Stimulated activated CD4-positive, alpha-beta T cell treated with anti-CD3 and anti-CD28 coated beads, Interleukin-4, amount 100 ng/mL, for 24 hours (primary cell): ENCODE measurements around the gene METTL8.
A peak's percentile ranks its signal among the peaks of the same experiment; 100 is the strongest.
"Not testable (repeated sequence)": the region's sequence is repeated elsewhere in the genome, so short reads cannot be mapped to it uniquely, and the experiment has no call there.

Experiments
- DNase-seq: peaks from one replicate; pipeline ENCODE4 v3.0.0-alpha.2; 2020

Gene METTL8

DNA sequence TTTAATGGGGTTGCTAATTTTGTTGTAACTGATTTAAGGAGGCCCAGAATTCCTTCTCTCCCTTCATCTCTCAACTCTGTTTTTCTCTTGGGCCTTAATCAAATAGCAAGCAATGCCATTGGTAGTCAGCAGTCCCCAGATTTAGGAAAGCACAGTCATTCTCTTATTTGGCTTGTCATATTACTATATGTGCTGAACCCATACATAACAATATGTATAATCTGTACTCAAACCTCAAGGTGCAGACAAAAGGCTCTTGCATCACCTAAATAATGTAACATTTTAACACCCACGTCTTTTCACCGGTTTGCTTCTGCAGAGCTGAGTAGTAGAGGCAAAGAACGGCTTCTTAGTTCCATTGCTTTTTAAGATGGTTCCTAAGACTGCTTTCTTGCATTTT, 33.4 kb downstream of the METTL8 start:
- no peak for DNase-seq

GRCh38 chr2:171399292-171399691, 34.5 kb downstream of the METTL8 start:
- no peak for DNase-seq

GRCh38 chr2:171394164-171394740, 39.5 kb downstream of the METTL8 start:
- no peak for DNase-seq

DNA sequence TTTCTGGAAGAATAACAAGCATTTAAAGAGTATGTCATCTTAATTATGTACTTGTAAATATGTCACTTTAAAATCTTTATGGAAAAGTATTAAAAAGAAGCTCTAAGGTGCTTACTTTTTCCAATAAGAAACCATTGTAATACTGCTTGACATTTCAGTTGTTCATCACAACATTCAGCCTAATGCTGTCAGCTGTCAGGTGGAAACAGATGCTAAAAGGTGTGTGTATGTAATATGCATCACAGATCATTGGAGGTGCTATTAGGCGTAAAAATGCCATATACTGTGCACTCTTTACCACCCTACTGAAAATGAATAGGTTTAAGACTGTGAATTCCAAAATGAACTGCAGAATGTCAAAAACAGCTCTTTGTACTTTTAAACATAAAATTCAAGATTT, 40.3 kb downstream of the METTL8 start:
- no peak for DNase-seq

DNA sequence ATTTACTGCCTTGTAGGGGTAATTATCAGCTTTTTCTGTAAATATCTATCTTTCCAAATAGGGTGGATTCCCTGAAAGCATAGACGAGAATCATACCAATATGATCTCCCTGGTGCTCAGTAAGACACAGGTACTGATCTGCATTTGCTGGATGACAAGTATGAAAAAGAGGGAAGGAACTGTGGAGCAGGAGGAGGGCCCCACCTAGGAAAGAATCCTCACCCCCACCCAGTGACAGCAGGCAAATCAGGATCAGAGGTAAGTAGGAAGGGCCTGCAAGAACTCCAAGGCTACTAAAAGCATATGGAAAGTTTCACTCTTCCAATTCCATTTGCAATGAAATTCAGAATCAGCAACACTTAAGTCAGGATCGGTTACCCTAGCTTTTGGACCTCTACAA, 42.3 kb downstream of the METTL8 start:
- no peak for DNase-seq

DNA sequence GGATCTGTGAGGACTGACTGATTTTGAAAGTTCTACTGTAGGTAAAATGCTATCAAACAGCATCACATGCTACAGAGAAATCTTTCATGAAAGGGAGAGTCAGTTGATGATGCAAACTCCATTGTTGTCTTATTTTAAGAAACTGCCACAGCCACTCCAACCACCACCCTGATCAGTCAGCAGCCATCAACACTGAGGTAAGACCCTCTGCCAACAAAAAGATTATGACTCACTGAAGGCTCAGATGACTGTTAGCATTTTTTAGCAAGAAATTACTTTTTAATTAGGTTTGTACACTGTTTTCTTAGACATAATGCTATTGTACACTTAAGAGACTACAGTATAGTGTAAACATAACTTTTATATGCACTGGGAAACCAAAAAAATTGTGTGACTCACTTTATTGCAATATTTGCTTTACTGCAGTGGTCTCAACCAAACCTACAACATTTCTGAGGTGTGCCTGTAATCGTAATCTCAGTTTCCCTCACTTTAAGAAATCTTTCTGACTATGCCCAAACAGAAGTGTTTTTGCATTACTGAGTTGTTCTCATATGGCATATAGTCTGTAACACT, 42.8 kb downstream of the METTL8 start:
- DNase-seq: no peak

DNA sequence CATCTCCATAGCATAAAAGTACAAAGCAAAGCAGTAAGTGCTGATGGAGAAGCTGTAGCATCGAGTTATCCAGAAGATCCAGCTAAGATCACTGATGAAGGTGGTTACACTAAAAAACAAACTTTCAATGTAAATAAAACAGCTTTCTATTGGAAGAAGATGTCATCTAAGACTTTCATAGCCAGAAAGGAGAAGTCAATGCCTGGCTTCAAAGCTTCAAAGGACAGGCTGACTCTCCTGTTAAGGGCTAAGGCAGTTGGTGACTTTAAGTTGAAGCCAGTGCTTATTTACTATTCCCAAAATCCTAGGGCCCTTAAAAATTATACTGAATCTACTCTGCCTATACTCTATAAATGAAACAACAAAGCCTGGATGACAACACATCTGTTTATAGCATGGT, 44.0 kb downstream of the METTL8 start:
- DNase-seq: no peak

DNA sequence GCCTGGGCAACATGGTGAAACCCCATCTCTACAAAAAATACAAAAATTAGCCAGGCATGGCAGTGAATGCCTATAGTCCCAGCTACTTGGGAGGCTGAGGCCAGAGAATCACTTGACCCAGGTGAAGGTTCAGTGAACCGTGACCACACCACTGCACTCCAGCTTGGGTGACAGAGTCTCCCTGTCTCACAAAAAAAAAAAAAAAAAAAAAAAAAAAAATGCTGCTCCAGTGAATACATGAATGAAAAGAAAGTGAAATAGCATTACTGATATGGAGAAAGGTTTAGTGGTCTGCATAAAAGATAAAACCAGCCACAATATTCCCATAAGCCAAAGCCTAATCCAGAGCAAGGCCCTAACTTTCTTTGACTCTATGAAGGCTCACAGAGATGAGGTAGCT, 44.5 kb downstream of the METTL8 start:
- no peak for DNase-seq

GRCh38 chr2:171387052-171387451, 46.7 kb downstream of the METTL8 start:
- DNase-seq: no peak

DNA sequence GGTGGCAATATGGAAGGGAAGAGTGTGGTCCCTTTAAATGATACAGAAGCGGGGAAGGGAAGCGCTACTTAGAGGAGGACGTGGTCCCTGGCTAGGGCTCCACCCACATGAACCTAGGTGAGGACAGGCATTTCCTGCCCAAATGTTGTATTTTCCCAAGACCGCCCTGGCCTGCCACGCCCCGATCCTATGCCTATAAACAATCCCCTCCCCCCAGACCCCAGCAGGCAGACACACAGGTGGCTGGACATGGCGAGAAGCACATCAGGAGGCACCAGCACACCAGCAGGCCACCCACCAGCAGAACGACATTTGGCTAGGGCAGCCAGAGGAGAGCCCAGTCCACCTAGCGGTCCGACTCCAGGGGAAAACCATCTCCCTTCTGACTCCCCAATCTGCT, 47.2 kb downstream of the METTL8 start:
- DNase-seq: no peak

DNA sequence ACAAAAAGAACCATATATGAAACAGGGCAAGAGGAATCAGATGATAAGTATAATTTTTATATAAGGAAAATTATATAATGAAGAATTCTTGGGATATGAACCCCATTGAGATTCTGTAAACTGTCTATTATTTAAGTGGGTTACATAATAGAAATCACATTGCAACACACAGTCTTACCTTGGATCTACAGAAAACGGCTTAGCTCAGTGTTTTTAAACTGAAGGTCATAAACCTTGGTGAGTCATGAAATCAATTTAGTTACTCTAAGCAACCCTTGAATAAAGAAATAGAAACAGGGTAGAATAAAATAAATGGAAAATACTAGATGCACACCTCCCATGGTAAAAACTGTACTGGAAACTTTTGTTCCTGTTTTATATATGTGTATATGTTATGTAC, 50.7 kb downstream of the METTL8 start:
- no peak for DNase-seq

DNA sequence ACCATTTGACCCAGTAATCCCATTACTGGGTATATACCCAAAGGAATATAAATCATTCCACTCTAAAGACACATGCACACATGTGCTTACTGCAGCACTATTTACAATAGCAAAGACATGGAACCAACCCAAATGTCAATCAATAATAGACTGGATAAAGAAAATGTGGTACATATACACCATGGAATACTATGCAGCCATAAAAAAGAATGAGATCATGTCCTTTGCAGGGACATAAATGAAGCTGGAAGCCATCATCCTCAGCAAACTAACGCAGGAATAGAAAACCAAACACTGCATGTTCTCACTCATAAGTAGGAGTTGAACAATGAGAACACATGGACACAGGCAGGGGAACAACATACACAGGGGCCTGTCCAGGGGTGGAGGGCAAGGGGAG, 51.6 kb downstream of the METTL8 start:
- not testable (repeated sequence) for DNase-seq

DNA sequence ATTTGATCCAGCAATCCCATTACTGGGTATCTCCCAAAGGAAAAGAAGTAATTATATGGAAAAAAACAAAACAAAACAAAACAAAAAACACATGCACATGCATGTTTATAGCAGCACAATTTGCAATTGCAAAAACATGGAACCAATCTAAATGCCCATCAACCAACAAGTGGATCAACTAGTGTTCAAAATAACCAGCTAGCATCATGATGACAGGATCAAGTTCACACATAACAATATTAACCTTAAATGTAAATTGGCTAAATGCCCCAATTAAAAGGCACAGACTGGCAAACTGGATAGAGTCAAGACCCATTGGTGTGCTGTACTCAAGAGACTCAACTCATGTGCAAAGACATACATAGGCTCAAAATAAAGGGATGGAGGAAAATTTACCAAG, 55.9 kb downstream of the METTL8 start:
- not testable (repeated sequence) for DNase-seq

GRCh38 chr2:171367692-171368091, 66.1 kb downstream of the METTL8 start:
- no peak for DNase-seq

DNA sequence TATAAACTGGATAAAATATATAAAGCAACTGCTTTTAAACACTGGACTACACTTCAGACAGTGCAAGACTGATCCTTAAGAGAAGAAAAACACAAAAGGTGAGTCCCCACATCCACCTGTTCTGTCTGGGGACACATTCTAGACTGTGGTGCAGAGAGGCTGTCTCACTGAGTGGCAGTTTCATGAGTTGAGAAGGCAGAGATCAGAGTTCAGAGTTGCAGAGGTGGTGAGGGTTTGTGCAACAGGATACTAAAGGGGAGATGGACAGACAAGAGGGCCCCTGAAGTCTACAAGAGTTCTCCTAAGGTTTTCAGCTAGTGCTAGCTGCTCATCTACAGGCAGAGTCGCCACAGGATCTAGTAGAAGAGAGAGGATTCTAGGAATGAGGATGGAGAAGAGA, 68.0 kb downstream of the METTL8 start:
- DNase-seq: no peak

GRCh38 chr2:171365232-171365631, 68.6 kb downstream of the METTL8 start:
- DNase-seq: no peak

- no peak for DNase-seq
These were observed 71.4 kb downstream of the METTL8 start for GRCh38 chr2:171362396-171362795.

DNA sequence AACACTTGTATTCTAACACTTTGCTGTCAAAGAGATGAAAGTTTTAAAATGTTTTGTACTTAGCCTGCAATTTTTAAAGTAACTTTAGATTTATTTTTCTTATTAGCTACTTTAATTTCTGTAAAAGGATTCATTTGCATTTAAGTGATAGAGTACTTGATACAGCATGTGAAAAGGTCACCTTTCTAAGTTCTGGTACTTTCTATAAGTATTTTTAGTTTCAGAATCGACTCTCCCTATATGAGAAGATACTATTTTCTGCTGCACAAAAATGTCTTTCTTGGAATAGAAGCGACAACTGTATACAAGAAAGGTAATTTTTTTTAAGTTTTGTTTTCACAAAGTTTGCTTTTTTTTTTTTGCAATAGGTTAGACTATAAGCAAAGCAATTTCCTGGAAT, 72.9 kb downstream of the METTL8 start:
- no peak for DNase-seq

- not testable (repeated sequence) for DNase-seq
These were observed 80.0 kb downstream of the METTL8 start for GRCh38 chr2:171353746-171354145.

GRCh38 chr2:171348056-171348455, 85.7 kb downstream of the METTL8 start:
- no peak for DNase-seq

DNA sequence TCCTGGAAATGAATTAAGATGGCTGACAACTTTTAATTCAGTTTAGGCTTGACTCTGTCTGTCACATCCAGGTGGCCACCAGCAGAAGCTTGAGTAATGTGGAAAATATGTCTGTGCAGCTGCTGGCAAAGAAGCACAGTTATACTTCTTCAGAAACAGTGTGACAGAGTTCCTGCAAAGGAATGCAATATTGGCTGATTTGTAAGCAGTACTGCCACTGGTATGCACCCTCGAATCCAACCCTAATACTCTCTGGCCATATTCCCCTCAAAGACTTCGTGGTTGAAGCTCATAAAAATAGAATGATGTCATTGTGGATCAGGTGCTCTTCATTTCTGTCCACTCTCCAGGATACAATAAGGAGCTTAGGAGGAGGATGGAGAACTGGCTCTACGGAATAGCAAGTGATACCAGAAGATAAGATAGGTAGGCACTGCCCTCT, 86.2 kb downstream of the METTL8 start:
- peak; percentile 12 for DNase-seq

DNA sequence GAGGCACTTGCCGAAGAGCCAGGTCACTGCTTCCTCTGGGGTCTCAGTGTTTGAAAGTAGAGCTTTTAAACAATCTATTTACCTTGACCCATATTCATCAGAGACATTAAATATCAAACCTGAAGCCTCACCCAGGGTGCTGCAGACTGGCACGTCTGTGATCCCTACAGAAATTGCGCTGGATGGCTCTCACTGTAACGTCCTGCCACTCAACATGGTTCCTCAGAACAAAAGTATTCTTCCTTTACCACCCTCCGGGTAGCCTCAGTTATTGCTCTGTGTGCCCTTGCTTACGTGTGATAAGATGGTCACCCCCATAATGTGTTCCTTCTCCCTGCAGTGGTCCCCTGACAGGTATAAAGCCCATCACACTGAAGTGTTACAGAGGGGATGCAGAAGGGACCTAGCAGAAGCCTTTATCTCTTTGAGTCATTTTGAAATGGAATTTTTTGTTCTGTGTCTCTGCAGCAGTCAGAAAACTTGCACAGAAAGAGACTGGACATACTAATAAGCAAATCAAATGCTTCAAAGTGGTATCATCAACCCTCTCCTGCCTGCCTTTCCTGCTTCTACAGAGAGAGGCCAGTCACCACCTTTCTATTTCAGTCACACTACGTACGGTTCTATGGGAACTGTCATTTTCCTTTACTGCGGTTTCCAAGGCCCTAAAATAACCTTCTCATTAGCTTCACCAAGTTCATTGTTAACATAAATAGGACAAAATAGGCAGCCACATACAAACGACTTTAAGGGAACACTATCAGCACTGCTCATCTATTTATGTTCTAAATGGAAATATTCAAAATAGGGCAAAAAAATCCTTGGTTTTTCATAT, 86.8 kb downstream of the METTL8 start:
- DNase-seq: no peak

GRCh38 chr2:171345971-171346722, 87.6 kb downstream of the METTL8 start:
- no peak for DNase-seq

- no peak for DNase-seq
These were observed 89.6 kb downstream of the METTL8 start for GRCh38 chr2:171344182-171344581.
